Measurements from ENCODE around the gene FAF1. TPM values are rescaled to one million over a fixed set of nuclear protein-coding genes. Genes with fewer than 3 reads are reported as not detected.
"Not testable (repeated sequence)": the region's sequence is repeated elsewhere in the genome, so short reads cannot be mapped to it uniquely, and the experiment has no call there.

FAF1 gene
- total RNA-seq, 1 experiment from 2014 or later, result 14.7 TPM

DNA sequence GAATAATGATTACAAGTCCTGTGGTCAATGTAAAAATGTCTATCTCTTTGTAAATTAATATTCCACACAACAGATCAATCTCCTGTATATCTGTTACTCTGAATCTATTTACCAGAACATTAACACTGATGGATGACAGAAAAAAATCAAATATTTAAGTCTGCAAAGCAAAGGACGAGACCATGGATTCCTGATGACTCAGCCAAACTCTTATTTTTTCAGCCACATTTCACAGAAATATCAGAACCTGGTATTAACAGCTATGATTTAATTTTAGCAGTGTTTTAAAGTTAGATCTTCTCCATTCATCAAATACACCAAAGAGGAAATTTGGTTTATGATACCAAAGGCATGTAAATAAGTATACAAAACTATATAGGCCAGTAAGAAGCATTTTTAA, 46.1 kb downstream of the FAF1 start:
- POLR2A ChIA-PET (ENCODE audit: unreplicated experiment), result no interaction called here
- H3K27me3 ChIP-seq (ENCODE audit: low read length), result no peaks in the 10 kb centered on the region
- no peak overlapping the region for H3K9ac ChIP-seq (ENCODE audit: low read length)
- BruUV-seq (replicated peaks), result no TSS peak
- CTCF ChIA-PET, result no interaction called here
- no peaks in the 10 kb centered on the region for H3F3A ChIP-seq (ENCODE audit: low read length, unreplicated experiment)
- no peaks in the 10 kb centered on the region for H3K9me3 ChIP-seq (ENCODE audit: low read length)
- H3K36me3 ChIP-seq (ENCODE audit: low read depth, low read length), result no peaks in the 10 kb centered on the region
- H3K4me3 ChIP-seq (ENCODE audit: low read length), result no peak overlapping the region
- H4K20me1 ChIP-seq (ENCODE audit: low read length), result no peaks in the 10 kb centered on the region; the same call in 1 of the 2 replicates
- H2AFZ ChIP-seq (ENCODE audit: low read length), result no peak overlapping the region
- ATAC-seq (no peak), DNase-seq (no peak)
- TF ChIP-seq CTCF (conservative IDR thresholded peaks at IDR 0.05; ENCODE audit: low read depth, low read length), result no peak
- no peak for TF ChIP-seq EZH2 (IDR thresholded peaks at IDR 0.05; ENCODE audit: low read length, unreplicated experiment)
- no peak for TF ChIP-seq EZH2phosphoT487 (IDR thresholded peaks at IDR 0.05; ENCODE audit: borderline replicate concordance, low read length)
- H3K9me2 ChIP-seq (replicated peaks; ENCODE audit: low read length), result no peaks in the 10 kb centered on the region
- H3K79me2 ChIP-seq (ENCODE audit: low read length), result peaks cover 67% of the 10 kb centered on the region
- intact Hi-C loops (cut with micrococcal nuclease), result no loop called here
- no peak overlapping the region for H3K4me2 ChIP-seq (ENCODE audit: low read length)
- H3K27ac ChIP-seq (ENCODE audit: low read length), result no peak overlapping the region
- H3K4me1 ChIP-seq (ENCODE audit: insufficient read depth, low read length), result no peaks in the 10 kb centered on the region

DNA sequence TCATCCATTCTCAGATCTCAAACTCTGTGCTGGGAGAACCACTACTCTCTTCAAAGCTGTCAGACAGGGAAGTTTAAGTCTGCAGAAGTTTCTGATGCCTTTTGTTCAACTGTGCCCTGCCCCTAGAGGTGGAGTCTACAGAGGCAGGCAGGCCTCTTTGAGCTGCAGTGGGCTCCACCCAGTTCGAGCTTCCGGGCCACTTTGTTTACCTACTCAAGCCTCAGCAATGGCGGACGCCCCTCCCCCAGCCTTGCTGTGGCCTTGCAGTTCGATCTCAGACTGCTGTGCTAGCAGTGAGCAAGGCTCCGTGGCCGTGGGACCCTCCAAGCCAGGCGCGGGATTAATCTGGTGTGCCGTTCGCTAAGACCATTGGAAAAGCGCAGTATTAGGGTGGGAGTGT, 49.7 kb downstream of the FAF1 start:
- H3K9ac ChIP-seq (ENCODE audit: low read length); H3K4me3 ChIP-seq (ENCODE audit: low read length); intact Hi-C loops (cut with micrococcal nuclease); DNase-seq; POLR2A ChIA-PET (ENCODE audit: unreplicated experiment); H3K9me2 ChIP-seq (replicated peaks; ENCODE audit: low read length); H3K9me3 ChIP-seq (ENCODE audit: low read length); H3K4me2 ChIP-seq (ENCODE audit: low read length); CTCF ChIA-PET; H4K20me1 ChIP-seq (ENCODE audit: low read length); ATAC-seq; H3K27me3 ChIP-seq (ENCODE audit: low read length); H3K36me3 ChIP-seq (ENCODE audit: low read depth, low read length); H3K27ac ChIP-seq (ENCODE audit: low read length); BruUV-seq (replicated peaks); H3F3A ChIP-seq (ENCODE audit: low read length, unreplicated experiment); H3K4me1 ChIP-seq (ENCODE audit: insufficient read depth, low read length); H2AFZ ChIP-seq (ENCODE audit: low read length): not testable (repeated sequence)
- H3K79me2 ChIP-seq (ENCODE audit: low read length), result peaks cover 39% of the 10 kb centered on the region

DNA sequence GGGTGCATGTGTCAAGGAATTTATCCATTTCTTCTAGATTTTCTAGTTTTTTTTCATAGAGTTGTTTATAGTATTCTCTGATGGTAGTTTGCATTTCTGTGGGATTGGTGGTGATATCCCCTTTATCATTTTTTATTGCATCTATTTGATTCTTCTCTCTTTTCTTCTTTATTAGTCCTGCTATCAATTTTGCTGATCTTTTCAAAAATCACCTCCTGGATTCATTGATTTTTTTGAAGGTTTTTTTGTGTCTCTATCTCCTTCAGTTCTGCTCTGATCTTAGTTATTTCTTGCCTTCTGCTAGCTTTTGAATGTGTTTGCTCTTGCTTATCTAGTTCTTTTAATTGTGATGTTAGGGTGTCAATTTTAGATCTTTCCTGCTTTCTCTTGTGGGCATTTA, 52.5 kb downstream of the FAF1 start:
- H3K4me3 ChIP-seq (ENCODE audit: low read length); H3K9ac ChIP-seq (ENCODE audit: low read length); POLR2A ChIA-PET (ENCODE audit: unreplicated experiment); H3F3A ChIP-seq (ENCODE audit: low read length, unreplicated experiment); ATAC-seq; H3K27ac ChIP-seq (ENCODE audit: low read length); DNase-seq; H3K36me3 ChIP-seq (ENCODE audit: low read depth, low read length); H2AFZ ChIP-seq (ENCODE audit: low read length); BruUV-seq (replicated peaks); H3K4me2 ChIP-seq (ENCODE audit: low read length); H3K9me2 ChIP-seq (replicated peaks; ENCODE audit: low read length); H3K9me3 ChIP-seq (ENCODE audit: low read length); H4K20me1 ChIP-seq (ENCODE audit: low read length); CTCF ChIA-PET; H3K27me3 ChIP-seq (ENCODE audit: low read length); H3K4me1 ChIP-seq (ENCODE audit: insufficient read depth, low read length): not testable (repeated sequence)
- peaks cover 13% of the 10 kb centered on the region for H3K79me2 ChIP-seq (ENCODE audit: low read length)
- intact Hi-C loops (cut with micrococcal nuclease), result loop anchor here (2.0 kb wide), 1 partner anchor 25 kb away; no protein-coding TSS in a partner anchor

DNA sequence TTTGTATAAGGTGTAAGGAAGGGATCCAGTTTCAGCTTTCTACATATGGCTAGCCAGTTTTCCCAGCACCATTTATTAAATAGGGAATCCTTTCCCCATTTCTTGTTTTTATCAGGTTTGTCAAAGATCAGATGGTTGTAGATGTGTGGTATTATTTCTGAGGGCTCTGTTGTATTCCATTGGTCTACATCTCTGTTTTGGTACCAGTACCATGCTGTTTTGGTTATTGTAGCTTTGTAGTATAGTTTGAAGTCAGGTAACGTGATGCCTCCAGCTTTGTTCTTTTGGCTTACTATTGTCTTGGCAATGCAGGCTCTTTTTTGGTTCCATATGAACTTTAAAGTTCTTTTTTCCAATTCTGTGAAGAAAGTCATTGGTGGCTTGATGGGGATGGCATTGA, 54.0 kb downstream of the FAF1 start:
- CTCF ChIA-PET; POLR2A ChIA-PET (ENCODE audit: unreplicated experiment); H3K9me3 ChIP-seq (ENCODE audit: low read length); intact Hi-C loops (cut with micrococcal nuclease); H4K20me1 ChIP-seq (ENCODE audit: low read length); H2AFZ ChIP-seq (ENCODE audit: low read length); BruUV-seq (replicated peaks); H3K4me3 ChIP-seq (ENCODE audit: low read length); H3F3A ChIP-seq (ENCODE audit: low read length, unreplicated experiment); H3K4me2 ChIP-seq (ENCODE audit: low read length); H3K79me2 ChIP-seq (ENCODE audit: low read length); H3K9ac ChIP-seq (ENCODE audit: low read length); H3K9me2 ChIP-seq (replicated peaks; ENCODE audit: low read length); H3K4me1 ChIP-seq (ENCODE audit: insufficient read depth, low read length); DNase-seq; ATAC-seq; H3K36me3 ChIP-seq (ENCODE audit: low read depth, low read length); H3K27me3 ChIP-seq (ENCODE audit: low read length); H3K27ac ChIP-seq (ENCODE audit: low read length): not testable (repeated sequence)

Measured in PC-3 (cell line).